NCI-H1417 (cell line): ENCODE data around the gene REPIN1.

ENCODE experiments used
- DNase-seq, 3 experiments: peaks; one replicate each; lab custom pipeline; 2025; lab: John Stamatoyannopoulos, UW

Gene REPIN1

GRCh38 chr7:150368096-150368883 lies at the start of gene REPIN1:
TSS of gene REPIN1 (plus strand) at chr7:150368822. CDS start at chr7:150369712, 890 bp downstream.
- peak; percentile 91 to 96 (median 95) for DNase-seq

DNA sequence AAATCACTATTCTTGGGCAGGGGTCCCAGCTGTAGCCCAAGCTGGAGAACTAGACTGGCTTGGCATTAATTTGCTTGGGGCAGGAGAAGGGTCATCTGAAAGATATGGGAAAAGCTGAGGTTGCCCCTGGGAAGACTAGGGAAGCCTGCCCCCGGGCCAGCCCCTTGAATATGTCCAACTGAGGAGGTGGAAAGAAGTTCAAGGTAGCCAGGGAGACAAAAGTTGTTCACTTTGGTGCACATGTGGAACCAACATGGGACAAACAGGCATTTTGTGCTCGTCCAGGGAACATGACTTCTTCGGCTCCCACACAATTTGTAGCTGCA lies 46.9 kb upstream of the REPIN1 start:
- no peak for DNase-seq

- peak in 1 of 3 experiments; percentile 73 for DNase-seq
Measured at GRCh38 chr7:150322114-150322832, 46.3 kb upstream of the REPIN1 start.

DNA sequence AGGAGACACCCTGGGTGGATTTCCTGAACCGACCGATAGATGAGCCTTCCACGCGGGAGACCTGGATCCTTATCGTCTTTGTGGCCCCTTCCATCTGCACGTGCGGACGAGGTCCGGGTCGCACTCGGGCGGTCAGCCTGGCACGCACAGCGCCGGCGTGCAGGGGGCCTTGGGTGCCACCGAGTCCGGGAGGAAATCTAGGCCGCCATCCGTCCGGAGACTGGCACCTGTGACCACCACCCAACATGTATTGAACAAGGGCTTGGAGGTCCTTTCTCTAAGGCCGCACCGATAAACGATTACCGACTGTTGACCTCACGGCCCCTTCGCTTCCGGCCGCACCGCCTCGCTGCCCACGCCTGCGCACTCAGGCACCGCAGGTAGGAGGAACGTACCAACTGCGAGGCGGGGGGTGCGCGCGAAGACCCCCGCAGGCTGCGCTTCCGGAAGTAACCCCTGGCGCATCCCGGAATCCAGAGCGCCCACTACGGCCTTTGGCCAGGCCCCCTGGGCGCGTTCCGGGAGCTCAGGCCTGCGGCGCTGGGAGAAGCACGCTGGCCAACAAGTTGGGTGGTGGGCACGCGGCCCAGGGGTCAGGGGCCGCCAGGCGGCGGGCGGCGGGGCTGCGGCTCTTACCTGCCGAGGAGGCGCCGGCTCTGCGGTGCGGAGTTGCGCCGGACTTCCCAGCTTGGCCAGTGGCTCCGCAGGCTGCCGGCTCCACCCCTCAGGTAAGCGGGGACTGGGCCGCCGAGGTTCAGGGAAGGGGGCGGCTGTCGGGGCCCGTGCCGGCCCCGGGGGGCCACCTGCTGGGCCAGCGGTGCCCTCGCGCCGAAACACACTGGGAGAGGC lies 45.6 kb upstream of the REPIN1 start, which contains the start of the genes ACTR3C and LRRC61:
TSS of gene ACTR3C (minus strand) at position 713 of the 849 bp plus-strand sequence. CDS start 28,249 bp downstream, outside the sequence.
TSS of gene LRRC61 (plus strand) at position 523 of the 849 bp plus-strand sequence. CDS start 13,507 bp downstream, outside the sequence.
- peak; percentile 67 to 95 (median 94) for DNase-seq

- peak in 2 of 3 experiments; percentile 78 to 86 for DNase-seq
Measured at GRCh38 chr7:150323682-150324372, 44.8 kb upstream of the REPIN1 start.

DNA sequence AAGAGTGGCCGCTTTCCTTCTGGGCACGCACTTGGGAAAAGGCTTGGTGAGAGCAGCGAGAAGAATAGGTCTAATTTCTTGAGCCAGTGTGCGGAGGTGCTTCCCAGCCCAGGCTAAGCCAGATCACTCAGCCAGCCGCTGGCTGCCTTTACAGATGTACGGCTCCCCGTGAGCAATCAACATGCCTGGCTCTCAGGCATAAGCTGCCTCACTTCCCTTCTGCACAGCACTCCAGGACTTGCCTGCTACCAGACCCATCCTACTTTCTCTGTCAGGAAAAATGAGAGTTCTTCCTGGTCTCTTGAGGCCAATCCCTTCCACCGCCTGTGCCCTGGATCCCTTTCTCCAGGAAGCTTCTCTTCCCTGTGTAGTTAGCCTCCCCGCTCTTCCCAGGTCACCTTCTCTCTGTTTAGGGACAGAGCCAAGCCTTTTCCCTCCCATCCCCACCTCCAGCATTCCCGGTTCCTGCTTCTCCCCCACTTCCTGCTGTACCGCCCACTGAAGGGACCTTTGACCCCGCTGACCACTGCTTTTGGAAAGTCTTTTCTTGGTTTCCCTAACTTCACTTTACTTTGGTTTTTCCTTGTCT lies 44.2 kb upstream of the REPIN1 start:
- peak in 2 of 3 experiments; percentile 44 to 69 for DNase-seq

DNA sequence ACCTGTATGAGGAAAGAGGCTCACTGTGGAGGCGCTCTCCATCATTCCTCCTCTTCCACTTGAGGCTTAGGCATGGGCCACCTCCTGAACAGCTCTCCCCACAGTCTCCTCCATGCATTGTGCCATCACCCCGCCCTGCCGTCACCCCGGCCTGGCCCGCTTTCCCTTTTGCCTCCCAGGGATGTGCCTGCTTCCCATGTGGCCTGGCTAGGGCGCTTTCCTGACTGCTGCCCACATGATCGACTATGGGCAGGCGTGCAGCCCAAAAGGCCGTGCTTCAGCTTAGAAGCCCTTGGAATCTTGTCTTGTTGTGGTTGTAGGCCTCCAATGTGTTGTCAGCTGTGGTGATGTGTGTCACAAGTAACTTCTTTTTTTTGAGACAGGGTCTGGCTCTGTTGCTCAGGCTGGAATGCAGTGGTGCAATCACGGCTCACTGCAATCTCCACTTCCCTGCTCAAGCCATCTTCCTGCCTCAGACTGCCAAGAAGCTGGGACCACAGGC lies 43.5 kb upstream of the REPIN1 start:
- no peak for DNase-seq

DNA sequence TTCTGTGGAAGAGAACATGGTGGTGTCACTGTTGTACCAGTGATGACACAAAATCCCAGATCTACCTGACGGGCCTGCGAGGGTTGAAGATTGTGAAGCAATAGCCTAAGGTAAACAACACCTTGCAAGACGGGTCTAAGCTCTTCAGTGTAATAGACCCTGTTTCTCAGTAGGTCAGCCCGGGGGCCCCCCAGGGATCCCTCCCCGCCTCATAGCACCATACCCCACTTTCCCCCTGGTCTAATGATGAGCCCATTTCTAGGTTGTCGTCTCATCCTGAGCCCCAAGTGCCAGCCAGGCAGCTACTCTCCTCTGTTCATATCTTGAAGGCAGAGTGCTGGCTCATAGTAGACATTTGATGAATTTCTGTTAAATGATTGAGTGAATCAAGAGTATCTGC lies 42.7 kb upstream of the REPIN1 start:
- DNase-seq = no peak

- no peak for DNase-seq
Measured at GRCh38 chr7:150326657-150327268, 41.9 kb upstream of the REPIN1 start.

DNA sequence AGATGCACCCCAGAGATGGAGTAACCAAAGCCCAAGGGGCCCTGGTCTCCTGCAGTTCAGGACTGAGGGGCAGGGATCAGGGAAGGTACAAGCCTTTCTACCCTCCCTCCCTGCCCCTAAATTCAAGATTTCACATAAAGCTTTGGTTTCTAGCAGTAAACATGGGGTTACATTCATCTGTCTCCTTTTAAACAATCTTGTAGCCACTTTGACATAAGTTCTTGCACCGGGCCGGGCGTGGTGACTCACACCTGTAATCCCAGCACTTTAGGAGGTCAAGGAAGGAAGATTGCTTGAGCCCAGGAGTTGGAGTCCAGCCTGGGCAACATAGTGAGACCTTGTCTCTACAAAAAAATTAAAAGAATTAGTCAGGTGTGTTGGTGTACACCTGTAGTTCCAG lies 41.3 kb upstream of the REPIN1 start:
- DNase-seq = no peak

GRCh38 chr7:150329331-150330120 lies 39.1 kb upstream of the REPIN1 start:
- DNase-seq = no peak

GRCh38 chr7:150330211-150330885 lies 38.3 kb upstream of the REPIN1 start:
- DNase-seq = no peak

DNA sequence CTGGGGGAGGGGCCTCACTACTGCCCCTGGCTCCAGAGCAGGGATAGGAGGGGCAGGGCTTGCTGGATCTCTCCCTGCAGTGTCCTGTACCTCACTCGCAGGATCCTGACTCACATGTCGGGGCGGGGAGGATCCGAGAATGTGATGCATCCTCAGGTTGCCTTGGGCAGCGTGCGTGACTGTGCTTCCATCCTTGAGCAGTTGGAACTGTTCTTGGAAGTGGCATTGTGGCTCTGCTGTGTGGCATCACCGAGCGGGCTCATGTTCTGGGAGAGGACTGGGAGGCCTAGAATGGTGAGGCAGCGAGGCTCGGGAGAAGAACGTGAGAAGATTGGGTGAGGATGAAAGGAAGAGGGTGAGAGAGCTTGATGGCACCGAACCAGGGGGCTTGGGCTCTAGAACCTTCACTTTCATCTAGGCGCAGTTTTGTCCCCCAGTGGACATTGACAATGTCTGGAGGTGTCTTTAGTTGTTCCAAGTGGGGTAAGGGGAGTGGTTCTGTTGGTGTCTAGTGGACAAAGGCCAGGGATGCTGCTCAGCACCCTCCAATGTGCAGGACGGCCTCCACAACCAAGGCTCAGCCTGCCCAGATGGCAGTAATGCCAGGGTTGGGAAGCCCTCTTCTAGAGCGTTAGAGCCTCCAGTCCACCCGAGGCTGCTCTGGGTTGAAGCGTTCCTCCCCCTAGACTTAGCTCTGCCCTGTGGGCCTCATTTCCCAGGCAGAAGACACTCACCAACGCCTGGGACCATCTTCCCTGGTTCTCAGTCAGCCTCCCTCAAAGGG lies 35.6 kb upstream of the REPIN1 start:
- DNase-seq = no peak

- DNase-seq = no peak
Measured at GRCh38 chr7:150333659-150334058, 35.0 kb upstream of the REPIN1 start.

DNA sequence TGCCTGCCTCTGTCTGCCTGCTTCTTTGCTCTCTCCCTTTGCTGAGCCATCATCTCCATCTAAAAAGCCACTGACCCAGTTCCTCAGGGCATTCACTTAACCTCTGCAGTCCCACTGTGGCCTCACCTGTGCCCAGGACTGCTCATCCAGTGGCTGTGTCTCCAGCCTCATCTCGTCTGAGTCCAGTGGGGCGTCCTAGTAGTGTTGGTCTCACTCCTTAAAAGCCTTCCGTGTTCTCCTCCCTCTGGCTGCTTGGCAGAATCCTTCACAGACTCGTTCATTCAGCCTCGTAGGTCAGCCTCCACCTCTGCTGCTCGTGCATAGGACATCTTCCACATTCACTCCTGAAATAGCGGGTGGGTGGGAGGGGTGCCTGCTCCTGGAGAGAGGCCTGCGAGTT lies 34.5 kb upstream of the REPIN1 start:
- no peak for DNase-seq

DNA sequence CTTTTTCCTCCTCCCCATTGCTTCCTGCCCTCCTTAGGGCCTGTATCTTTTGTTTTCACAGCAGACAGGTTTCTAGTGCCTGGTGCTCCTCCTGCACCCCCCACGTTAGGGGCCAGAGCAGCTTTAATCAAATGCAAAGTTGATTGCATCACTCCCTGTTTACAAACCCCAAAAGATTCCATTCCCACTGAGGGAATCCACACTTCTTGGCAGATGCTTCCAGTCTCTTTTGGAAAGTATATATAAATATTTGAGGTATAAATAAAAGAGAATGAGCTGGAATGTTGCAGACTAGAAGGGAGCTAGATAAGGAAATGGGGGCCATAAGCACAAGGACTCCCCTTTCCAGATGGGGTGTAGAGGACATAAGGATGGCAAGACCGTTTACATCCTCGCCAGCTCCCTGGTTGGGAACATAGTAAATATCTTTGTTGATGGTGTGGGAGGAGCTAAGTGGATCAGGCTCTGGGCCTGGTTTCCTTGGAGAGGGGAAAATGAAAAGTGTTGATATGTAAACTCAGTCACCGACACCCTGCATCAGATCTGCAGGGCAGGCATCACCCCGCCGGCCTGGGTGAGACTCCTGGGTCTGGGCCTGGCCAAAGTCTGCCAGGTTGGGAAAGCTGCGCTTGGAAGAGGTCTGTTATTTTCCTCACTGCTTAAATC lies 33.4 kb upstream of the REPIN1 start:
- peak in 1 of 3 experiments; percentile 21 for DNase-seq

DNA sequence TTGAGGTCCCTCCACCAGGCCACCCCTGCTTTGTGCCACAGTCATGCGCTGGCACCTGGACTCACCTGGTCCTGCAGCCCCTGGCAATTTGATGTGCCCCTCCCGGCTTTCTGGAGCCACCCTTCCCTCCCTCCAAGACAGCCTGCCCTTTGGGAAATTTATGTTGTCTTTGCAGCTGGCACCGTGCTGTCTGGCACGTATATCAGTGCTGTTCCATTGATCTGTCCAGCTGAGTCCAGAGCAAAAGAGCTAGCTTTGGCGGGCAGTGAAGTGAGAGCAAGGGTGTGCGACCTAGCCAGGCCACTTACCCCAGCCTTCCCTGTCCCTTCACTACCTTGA lies 32.9 kb upstream of the REPIN1 start:
- no peak for DNase-seq

- DNase-seq = no peak
Measured at GRCh38 chr7:150336746-150337145, 31.9 kb upstream of the REPIN1 start.
